ENCODE results near the gene C1orf167.

C1orf167 gene

GRCh38 chr1:11735854-11736745, 25.9 kb upstream of the C1orf167 start, which contains the start of gene AGTRAP:
AGTRAP (plus strand) TSS chr1:11736136; CDS start chr1:11736209, 73 bp downstream.
- DNase-seq (ENCODE audit: low read depth): peak; percentile 84

DNA sequence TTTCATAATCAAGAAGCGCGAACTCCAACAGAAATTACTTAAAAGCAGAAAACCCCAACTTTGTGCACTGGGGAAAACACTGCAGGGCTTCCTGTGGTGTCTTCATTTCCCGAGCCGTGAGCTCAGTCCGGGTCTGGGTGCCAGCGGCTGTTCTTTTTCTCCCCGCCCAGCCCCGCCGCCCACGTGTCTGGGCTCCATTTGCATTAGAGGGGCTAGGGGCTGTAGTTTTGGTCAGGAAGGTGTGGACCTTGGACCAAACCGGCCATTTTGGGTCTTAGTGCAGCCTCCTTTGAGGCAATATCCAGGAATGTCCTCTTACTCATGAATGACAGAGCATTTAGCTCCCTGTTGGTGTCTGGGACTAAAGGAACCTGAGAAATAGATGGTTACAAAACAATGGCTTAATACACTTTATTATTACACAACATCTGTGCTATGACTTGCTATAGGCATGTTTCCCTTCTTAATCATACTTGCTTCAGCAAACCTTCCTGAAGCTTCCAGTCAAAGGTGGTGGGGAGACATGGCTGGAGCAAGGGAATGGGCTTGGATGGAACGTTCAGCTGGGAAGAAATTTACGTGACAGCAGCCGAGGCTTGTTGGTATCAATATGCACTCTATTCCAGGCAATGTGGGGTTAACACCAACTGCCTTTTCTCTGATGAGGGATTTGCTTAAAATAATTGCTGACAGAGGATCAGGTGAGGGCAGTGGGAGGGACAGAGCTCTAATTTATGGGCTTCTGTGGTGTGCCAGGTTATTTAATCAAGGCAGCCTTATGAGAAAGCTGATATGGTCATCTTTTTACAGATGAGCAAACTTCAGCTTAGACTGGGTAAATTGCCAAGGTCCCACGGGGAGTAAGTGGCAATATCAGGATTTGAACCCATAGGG, 25.0 kb upstream of the C1orf167 start:
- DNase-seq (ENCODE audit: low read depth): no peak

GRCh38 chr1:11738096-11738495, 23.9 kb upstream of the C1orf167 start:
- no peak for DNase-seq (ENCODE audit: low read depth)

- DNase-seq (ENCODE audit: low read depth): no peak
These were observed 23.2 kb upstream of the C1orf167 start for GRCh38 chr1:11738783-11739182.

- DNase-seq (ENCODE audit: low read depth): no peak
These were observed 21.5 kb upstream of the C1orf167 start for GRCh38 chr1:11740258-11741192.

DNA sequence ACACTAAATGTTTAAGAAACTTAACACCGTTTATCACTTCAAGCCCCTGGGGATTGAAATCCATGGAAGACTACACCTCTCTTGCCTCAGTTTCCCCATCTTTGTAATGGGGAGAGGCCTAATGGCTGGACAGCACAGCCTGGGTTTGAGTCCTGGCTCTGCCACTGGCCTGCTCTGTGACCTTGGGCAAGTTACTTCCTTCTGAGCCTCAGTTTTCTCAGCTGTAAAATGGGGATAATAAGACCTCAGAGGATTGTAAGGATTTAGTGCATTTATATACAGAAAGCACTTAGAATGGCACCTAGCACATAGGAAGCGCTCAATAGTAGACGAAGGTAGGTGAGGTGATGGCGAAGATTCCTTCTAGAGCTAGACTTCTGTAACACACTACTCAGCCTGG, 20.5 kb upstream of the C1orf167 start:
- no peak for DNase-seq (ENCODE audit: low read depth)

GRCh38 chr1:11741919-11742558, 20.0 kb upstream of the C1orf167 start:
- no peak for DNase-seq (ENCODE audit: low read depth)

DNA sequence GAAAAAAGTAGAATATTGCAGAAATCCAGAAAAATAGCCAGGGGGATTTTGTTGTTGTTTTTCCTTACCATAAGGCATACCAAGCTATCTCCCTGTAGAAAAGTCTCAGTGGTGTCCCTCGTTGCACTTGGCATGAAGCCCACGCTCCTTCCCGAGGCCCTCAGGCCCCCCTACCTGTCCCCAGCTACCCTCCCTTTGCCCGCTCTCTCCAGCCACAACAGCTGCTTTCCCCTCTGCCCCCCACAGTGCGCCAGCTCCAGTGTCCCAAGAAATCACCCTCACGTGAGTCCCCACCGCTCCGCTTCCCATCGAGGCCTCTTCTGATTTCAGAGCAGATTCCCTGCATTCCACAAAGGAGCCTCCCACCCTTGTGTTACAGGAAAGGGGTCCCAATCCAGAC, 17.7 kb upstream of the C1orf167 start:
- no peak for DNase-seq (ENCODE audit: low read depth)

DNA sequence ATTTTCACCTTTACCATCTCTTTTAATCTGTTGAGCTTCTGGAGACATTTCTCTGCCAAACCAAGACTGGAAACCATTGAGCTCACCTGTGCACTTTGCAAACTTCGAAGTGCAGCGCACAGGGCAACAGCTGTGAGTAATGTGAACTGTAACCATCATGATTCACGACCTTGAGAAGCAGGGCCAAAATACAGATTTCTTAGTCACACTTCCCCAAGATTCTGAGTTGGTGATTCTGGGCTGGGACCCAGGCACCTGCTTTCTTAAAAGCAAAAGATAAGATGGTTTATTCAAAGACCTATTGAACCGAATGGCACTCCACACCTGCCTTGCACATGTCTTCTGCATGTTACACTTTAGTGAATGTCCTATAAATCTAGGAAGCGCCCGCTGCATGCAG, 15.9 kb upstream of the C1orf167 start:
- no peak for DNase-seq (ENCODE audit: low read depth)

- no peak for DNase-seq (ENCODE audit: low read depth)
These were observed 15.1 kb upstream of the C1orf167 start for GRCh38 chr1:11746795-11747487.

DNA sequence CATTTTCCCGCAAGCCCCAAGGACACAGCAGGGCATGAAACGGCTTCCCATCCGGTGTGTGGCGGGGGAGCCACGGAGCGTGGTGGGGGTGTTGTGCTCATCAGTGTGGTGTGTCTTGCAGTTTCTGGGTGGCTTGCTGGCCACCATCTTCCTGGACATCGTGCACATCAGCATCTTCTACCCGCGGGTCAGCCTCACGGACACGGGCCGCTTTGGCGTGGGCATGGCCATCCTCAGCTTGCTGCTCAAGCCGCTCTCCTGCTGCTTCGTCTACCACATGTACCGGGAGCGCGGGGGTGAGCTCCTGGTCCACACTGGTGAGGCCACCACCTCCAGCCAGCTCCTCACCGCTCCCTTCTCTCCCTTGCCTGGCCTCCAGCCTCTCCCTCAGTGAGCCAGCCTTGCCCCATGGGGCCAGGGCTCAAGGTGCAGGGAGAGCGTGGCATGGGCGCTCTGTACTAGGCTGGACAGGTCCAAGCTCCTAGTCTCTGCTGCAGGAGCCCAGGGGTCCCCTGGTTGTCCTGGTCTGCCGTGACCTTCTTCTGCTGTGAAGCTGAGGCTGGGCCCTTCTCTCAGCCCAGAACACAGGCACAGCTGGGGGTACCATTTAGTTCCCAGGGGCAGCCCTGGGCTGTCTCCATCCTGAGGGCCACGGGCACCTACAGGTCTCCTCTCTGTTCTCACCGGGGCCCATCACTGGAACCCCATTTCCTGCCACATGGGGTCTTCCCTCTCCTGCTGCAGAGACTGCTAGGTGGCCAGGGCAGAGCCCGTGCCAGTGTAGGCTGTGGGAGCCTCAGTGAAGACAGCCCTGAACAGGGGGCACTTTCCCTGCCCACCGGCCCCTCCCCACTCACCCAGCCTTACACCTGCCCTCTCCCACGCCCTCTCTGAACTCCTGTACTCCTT, 13.4 kb upstream of the C1orf167 start:
- DNase-seq (ENCODE audit: low read depth): no peak

DNA sequence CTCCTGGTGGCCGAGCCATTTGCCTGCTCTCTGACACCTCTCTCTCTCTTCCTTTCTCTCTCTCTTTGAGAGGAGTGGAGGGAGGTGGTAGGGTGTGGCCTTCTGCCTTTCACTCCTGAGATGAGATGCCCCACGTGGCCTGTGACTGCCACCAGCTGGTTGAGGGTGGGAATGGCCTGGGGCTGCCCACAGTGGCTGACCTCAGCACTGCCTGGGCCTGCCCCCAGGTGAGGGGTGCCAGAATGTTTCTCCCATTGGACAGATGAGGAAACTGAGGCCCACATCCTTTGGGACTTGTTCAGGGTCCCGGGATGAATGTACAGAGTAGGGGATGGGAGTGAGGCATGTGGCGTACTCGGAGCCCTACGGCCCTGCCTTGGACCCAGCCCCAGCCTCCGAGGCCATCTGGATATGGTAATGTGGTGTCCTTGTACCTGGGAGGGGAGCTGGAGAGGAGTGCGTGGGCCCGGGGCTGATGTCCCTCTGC, 12.7 kb upstream of the C1orf167 start:
- no peak for DNase-seq (ENCODE audit: low read depth)

DNA sequence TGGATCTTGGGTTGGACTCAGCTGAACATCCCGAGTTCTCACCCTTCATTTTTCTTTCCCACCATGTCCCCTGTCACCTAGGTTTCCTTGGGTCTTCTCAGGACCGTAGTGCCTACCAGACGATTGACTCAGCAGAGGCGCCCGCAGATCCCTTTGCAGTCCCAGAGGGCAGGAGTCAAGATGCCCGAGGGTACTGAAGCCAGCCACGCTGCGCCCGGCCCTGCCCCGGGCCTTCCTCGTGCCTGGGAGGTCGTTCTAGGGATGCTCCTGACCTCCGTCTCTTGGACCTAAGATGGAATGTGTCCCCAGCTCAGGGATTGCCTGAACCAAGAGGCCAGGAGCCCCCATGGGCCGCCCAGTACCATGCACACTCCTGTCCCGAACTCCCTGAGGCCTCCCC, 12.0 kb upstream of the C1orf167 start:
- DNase-seq (ENCODE audit: low read depth): no peak

DNA sequence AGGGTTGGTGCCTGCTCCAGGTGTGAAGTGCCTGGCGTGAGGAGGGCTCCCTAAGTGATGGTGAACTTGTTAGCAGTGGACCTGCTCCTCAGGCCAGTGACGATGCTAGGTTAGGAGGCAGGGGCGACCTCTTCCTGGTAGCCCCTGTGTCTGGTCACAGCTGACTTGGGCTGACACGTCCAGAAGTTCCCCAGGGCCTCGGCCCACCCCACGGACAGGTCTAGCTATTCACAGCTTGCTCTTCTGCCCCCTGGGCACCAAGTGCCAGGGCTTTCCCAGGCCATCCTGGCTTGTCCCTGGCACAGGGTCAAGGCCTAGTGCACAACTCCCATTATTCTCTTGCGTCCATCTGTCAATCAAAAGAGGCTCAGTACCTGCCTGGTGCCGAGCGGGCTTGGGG, 10.9 kb upstream of the C1orf167 start:
- DNase-seq (ENCODE audit: low read depth): no peak

DNA sequence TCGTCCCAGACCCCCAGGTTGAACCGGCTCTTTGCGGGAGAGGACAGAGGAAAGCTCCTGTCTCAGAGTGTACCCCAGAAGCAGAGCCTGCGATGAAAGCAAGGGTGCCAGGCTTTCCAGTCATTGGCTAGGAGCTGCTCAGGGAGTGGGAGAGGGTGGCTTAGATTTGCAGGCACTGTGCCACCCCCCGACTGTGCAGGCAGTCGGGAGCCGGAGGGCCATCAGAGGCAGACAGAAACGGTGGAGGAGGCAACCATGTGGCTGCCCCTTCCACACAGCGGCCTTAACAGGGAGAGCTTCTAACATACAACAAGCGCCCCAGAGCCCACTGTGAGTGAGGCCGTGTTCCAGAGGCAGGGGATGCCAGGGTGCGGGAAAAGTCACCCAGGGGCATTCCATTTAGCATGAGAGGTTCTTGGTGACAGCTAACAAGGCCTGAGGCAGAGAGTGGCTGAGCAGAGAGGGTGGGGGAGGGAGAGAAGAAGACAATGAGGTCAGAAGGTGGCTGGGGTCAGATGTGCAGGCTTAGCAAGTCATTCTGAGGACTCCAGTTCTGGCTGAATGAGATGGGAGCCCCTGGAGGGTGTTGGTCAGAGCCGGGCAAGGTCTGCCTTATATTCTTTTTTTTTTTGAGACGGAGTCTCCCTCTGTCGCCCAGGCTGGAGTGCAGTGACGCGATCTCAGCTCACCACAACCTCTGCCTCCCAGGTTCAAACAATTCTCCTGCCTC, 9.5 kb upstream of the C1orf167 start:
- no peak for DNase-seq (ENCODE audit: low read depth)

GRCh38 chr1:11753555-11754208, 8.3 kb upstream of the C1orf167 start:
- no peak for DNase-seq (ENCODE audit: low read depth)

DNA sequence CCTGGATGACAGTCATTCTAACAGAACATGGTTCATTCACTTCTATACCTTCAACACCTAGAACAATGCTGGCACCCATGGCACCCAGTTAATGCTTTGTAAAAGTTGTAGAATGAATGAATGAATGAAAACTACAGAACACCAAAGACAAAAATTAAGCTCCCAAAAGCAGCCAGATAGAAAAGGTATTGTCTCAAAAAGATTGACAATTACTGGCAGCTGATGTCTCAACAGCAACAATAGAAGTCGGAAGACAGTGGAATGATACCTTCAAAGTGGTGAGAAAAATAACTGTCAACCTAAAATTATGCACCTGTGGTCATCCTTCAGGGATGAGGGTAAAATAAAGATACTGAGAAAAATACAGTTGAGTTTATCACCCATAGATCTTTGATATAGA, 4.9 kb upstream of the C1orf167 start:
- no peak for DNase-seq (ENCODE audit: low read depth)

- DNase-seq (ENCODE audit: low read depth): no peak
These were observed 2.2 kb upstream of the C1orf167 start for GRCh38 chr1:11759791-11760190.
